Testis (tissue), 3 donors: ENCODE results near the gene STARD13. TPM values are rescaled to one million over a fixed set of nuclear protein-coding genes. Genes with fewer than 3 reads are reported as not detected.

Experiments used
- DNase-seq: peaks from one replicate; pipeline ENCODE4 v3.0.0-alpha.2; 2019
- H3K27ac ChIP-seq, 2 donors: fragments of 200-600 bp; sonication (generic); one replicate each; pipeline ENCODE4 v1.5.1; 2019
- H3K27me3 ChIP-seq: fragments of 200-600 bp; sonication (generic); one replicate; pipeline ENCODE4 v1.5.1; 2019
- H3K36me3 ChIP-seq: fragments of 200-600 bp; sonication (generic); one replicate; pipeline ENCODE4 v1.5.1; 2017; ENCODE audit warnings: low read depth; ENCODE audit errors: missing control alignments
- H3K4me1 ChIP-seq: fragments of 200-600 bp; sonication (generic); one replicate; pipeline ENCODE4 v1.5.1; 2019
- H3K4me3 ChIP-seq, 2 donors: fragments of 200-600 bp; sonication (generic); one replicate each; pipeline ENCODE4 v1.5.1; 2017 to 2019
- H3K9me3 ChIP-seq: fragments of 200-600 bp; sonication (generic); one replicate; pipeline ENCODE4 v1.5.1; 2017
- CTCF ChIP-seq, 3 experiments: fragments of 450-650 bp in 2 of 3; fragments of 200-600 bp in 1 of 3; sonication (generic) in 1 of 3; IDR thresholded peaks; one replicate each; pipeline ENCODE4 v1.5.1; 2016 to 2019; ENCODE audit warnings: antibody characterized with exemption in 3 of 3, mild to moderate bottlenecking in 2 of 3, moderate library complexity in 1 of 3
- POLR2A ChIP-seq: fragments of 450-650 bp; IDR thresholded peaks from one replicate; pipeline ENCODE4 v1.6.1; 2017; ENCODE audit warnings: antibody characterized with exemption, mild to moderate bottlenecking, moderate library complexity
- WGBS, 2 donors: methylation state at CpG; one replicate each; pipeline ENCODE4 v1.1.5; 2018; 5-methylcytosine and 5-hydroxymethylcytosine counted together
- intact Hi-C: fragments of 100-400 bp; cut with DNase I; formaldehyde crosslinking; loops from one replicate; pipeline ENCODE4 v1.15.1; 2023; ENCODE audit warnings: low total_unique reads
- polyA plus RNA-seq: library from polyadenylated mRNA; stranded (reverse); fragments of 350-450 nt; fragmentation: Illumina TruSeq; extraction: RNeasy Lipid Tissue Mini Kit (QIAGEN cat#74804); gene quantifications from one replicate; pipeline ENCODE4 v1.2.3, GENCODE V29; 2014; ENCODE audit warnings: low read depth, low replicate concordance; ENCODE audit not compliant: insufficient read depth
- total RNA-seq, 2 donors: library from RNA; depleted of rRNA; stranded (reverse); fragments of >200 nt; gene quantifications; one replicate each; pipeline ENCODE4 v1.2.3, GENCODE V29; 2016

STARD13 gene
- total and polyA plus RNA-seq, 3 donors from 2014 or later: 7.2 to 33.7 (median 24.4) TPM

DNA sequence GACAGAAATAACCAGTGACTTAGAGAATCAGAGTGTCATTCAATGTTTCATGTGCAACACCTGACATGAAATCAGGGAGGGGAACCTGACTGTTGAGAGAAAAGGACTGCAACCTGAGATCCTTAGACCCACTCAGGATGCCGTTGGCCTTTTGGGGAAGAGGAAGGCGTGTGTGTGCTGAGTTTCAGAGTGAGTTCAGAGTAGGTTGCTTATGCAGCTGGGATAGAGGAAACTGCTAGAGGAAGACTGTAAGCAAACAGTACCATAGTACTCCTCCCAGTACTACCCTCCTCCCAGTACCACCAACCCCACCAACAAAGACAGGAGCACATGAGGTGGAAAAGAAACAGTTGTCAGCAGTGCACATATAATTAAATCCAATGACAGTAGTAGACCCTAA is 205.6 kb downstream of the STARD13 start:
- 80 to 81% methylated on average over 2 of the region's 2 CpGs for WGBS, 2 donors
- no peak overlapping the region for H3K27ac ChIP-seq
- intact Hi-C loops: no loop called here
- no peaks in the 10 kb centered on the region for H3K9me3 ChIP-seq
- H3K4me3 ChIP-seq: no peak overlapping the region
- H3K27me3 ChIP-seq: no peaks in the 10 kb centered on the region
- TF ChIP-seq POLR2A (no peak), CTCF (IDR thresholded peaks at IDR 0.05) (no peak)
- DNase-seq: no peak
- H3K36me3 ChIP-seq: no peaks in the 10 kb centered on the region
- H3K4me1 ChIP-seq: no peaks in the 10 kb centered on the region

- TF ChIP-seq POLR2A: no peak
- no peak for TF ChIP-seq CTCF (IDR thresholded peaks at IDR 0.05)
- DNase-seq: no peak
- Histone ChIP-seq H3K27ac (no peak overlapping the region), H3K4me1 (no peaks in the 10 kb centered on the region), H3K9me3 (no peaks in the 10 kb centered on the region), H3K27me3 (no peaks in the 10 kb centered on the region), H3K36me3 (no peaks in the 10 kb centered on the region), H3K4me3 (no peak overlapping the region)
- WGBS, 2 donors: 62 to 73% methylated on average over 3 of the region's 3 CpGs
- intact Hi-C loops: no loop called here
Observed at GRCh38 chr13:33078263-33078662, 207.3 kb downstream of the STARD13 start.

- Histone ChIP-seq H3K36me3 (no peaks in the 10 kb centered on the region), H3K27ac (no peak overlapping the region), H3K4me3 (no peak overlapping the region), H3K27me3 (no peaks in the 10 kb centered on the region), H3K9me3 (no peaks in the 10 kb centered on the region), H3K4me1 (no peaks in the 10 kb centered on the region)
- TF ChIP-seq POLR2A: no peak
- intact Hi-C loops: no loop called here
- DNase-seq: no peak
- 78 to 82% methylated on average over 6 to 10 of the region's 10 CpGs for WGBS, 2 donors
Observed at GRCh38 chr13:33076001-33076992, 209.3 kb downstream of the STARD13 start.

DNA sequence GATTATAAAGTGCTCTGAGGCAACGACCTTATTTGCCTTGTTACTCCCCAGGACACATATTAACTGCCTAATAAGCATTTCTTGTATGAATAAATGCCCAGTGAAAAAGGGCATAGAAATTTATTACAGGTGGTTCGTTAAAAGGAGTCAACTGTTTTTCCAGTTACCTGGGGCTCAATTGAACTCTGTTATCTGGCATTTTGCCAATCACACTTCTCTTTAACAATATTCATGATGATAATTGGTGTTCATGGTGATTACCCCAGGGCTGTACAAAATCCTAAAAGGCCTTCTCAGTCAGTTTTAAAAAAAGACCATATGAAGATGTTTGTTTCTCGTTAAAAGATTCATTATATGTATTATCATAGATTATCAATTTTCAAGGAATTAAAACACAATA is 212.2 kb downstream of the STARD13 start:
- Histone ChIP-seq H3K4me1 (no peaks in the 10 kb centered on the region), H3K9me3 (no peaks in the 10 kb centered on the region), H3K27ac (no peak overlapping the region), H3K36me3 (no peaks in the 10 kb centered on the region), H3K4me3 (no peak overlapping the region), H3K27me3 (no peaks in the 10 kb centered on the region)
- intact Hi-C loops: no loop called here
- TF ChIP-seq POLR2A: no peak
- no peak for TF ChIP-seq CTCF (IDR thresholded peaks at IDR 0.05)
- DNase-seq: no peak
- WGBS, 2 donors: 88 to 92% methylated on average over 3 of the region's 3 CpGs

- Histone ChIP-seq H3K9me3 (no peaks in the 10 kb centered on the region), H3K4me3 (no peak overlapping the region), H3K4me1 (no peaks in the 10 kb centered on the region), H3K36me3 (no peaks in the 10 kb centered on the region), H3K27ac (no peak overlapping the region), H3K27me3 (no peaks in the 10 kb centered on the region)
- DNase-seq: no peak
- intact Hi-C loops: no loop called here
- 96 to 100% methylated on average over 1 of the region's 1 CpG for WGBS, 2 donors
- TF ChIP-seq CTCF (IDR thresholded peaks at IDR 0.05): no peak
- TF ChIP-seq POLR2A: no peak
Observed at GRCh38 chr13:33072759-33073158, 212.8 kb downstream of the STARD13 start.
